Measurements from ENCODE around the gene NID2. TPM values are rescaled to one million over a fixed set of nuclear protein-coding genes. Genes with fewer than 3 reads are reported as not detected.

The NID2 gene
- total and polyA plus RNA-seq, 12 donors: 7.2 to 61.3 (median 33.0) TPM

DNA sequence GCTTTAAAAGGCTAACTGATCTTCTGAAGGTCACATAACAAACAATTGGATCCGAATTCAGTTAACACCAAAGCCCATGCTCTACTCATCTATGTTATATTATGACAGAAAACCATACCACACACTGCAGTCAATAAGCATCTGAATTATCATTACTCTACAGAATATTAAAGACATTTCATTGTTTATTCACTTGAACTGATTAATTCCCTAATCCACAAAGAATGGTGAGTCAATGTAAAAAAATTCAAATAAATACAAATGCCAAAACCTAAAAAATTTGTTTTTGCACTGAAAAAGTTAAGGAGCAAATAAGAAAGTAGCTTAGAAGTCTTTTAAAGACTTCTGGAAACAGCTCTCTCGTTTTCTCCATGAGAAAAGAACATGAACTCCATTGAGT is 13.7 kb downstream of the NID2 start:
- H3K4me3 ChIP-seq: no peak overlapping the region
- H3K27me3 ChIP-seq: no peaks in the 10 kb centered on the region
- TF ChIP-seq CTCF (IDR thresholded peaks at IDR 0.05) (no peak), POLR2A (IDR thresholded peaks at IDR 0.05) (no peak)
- H3K36me3 ChIP-seq (replicated peaks in 1 of 2): no peaks in the 10 kb centered on the region
- WGBS, 4 donors: 56 to 67% (median 60%) methylated on average over 2 of the region's 2 CpGs
- H3K27ac ChIP-seq: no peak overlapping the region
- peaks cover 0 to 5% of the 10 kb centered on the region in 2 donors for H3K4me1 ChIP-seq (replicated peaks in 1 of 2)
- intact Hi-C loops (cut with DNase I): no loop called here
- no peak for DNase-seq
- no peaks in the 10 kb centered on the region for H3K9me3 ChIP-seq (replicated peaks in 1 of 3)

DNA sequence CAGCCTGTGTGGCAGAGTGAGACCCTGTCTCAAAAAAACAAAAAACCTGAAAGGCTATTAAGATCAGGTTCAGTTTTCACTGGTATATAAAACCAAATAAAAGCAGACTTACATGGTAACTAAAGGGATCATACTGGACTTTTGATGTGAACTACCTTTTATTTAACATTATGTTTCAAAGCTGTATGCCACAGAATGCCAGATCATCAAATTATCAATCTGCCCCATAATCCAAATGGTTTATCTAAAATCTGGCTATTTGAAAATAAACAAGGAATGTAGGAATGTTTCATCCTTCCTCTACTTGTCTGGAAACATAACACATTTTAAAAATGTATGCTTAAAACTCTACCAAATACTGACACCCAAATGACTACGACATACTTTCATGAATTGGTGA is 14.2 kb downstream of the NID2 start:
- no peak for TF ChIP-seq POLR2A (IDR thresholded peaks at IDR 0.05)
- no peak for TF ChIP-seq CTCF (IDR thresholded peaks at IDR 0.05)
- no peak for DNase-seq
- no peaks in the 10 kb centered on the region for H3K27me3 ChIP-seq
- H3K36me3 ChIP-seq (replicated peaks in 1 of 2): no peaks in the 10 kb centered on the region
- no peak overlapping the region for H3K4me3 ChIP-seq
- intact Hi-C loops (cut with DNase I): no loop called here
- H3K4me1 ChIP-seq (replicated peaks in 1 of 2): peaks cover 0 to 5% of the 10 kb centered on the region in 2 donors
- no peaks in the 10 kb centered on the region for H3K9me3 ChIP-seq (replicated peaks in 1 of 3)
- 0 to 62% (median 23%) methylated on average over 1 of the region's 1 CpG for WGBS, 4 donors
- H3K27ac ChIP-seq: no peak overlapping the region

- intact Hi-C loops (cut with DNase I): no loop called here
- Histone ChIP-seq H3K27ac (peak overlapping the region in 2 of 5 donors; percentile 21 to 70), H3K27me3 (no peaks in the 10 kb centered on the region), H3K36me3 (replicated peaks in 1 of 2) (no peaks in the 10 kb centered on the region), H3K9me3 (replicated peaks in 1 of 3) (no peaks in the 10 kb centered on the region), H3K4me1 (replicated peaks in 1 of 2) (peaks cover 0 to 5% of the 10 kb centered on the region in 2 donors), H3K4me3 (no peak overlapping the region)
- TF ChIP-seq POLR2A (IDR thresholded peaks at IDR 0.05) (no peak), CTCF (IDR thresholded peaks at IDR 0.05) (no peak)
- WGBS, 4 donors: 60 to 75% (median 62%) methylated on average over 5 of the region's 5 CpGs
- DNase-seq: no peak
Observed at GRCh38 chr14:52053044-52053443, 15.8 kb downstream of the NID2 start.

GRCh38 chr14:52052288-52052943 is 16.4 kb downstream of the NID2 start:
- Histone ChIP-seq H3K4me1 (replicated peaks in 1 of 2) (peaks cover 0 to 5% of the 10 kb centered on the region in 2 donors), H3K27ac (peak overlapping the region in 2 of 5 donors; percentile 21 to 70), H3K4me3 (no peak overlapping the region), H3K9me3 (replicated peaks in 1 of 3) (no peaks in the 10 kb centered on the region), H3K36me3 (replicated peaks in 1 of 2) (no peaks in the 10 kb centered on the region), H3K27me3 (no peaks in the 10 kb centered on the region)
- intact Hi-C loops (cut with DNase I): no loop called here
- TF ChIP-seq POLR2A (IDR thresholded peaks at IDR 0.05) (no peak), CTCF (IDR thresholded peaks at IDR 0.05) (no peak)
- 61 to 76% (median 72%) methylated on average over 7 of the region's 7 CpGs for WGBS, 4 donors
- no peak for DNase-seq

Data from adrenal gland (tissue), 12 donors.